ENCODE data around the gene HTR3C.

- TF ChIP-seq ZNF140 (tag by site-specific recombination; IDR thresholded peaks at IDR 0.05) (no peak), KLF1 (tag by site-specific recombination; IDR thresholded peaks at IDR 0.05) (no peak), CTCF (tag by site-specific recombination; IDR thresholded peaks at IDR 0.05) (peak; percentile 45), IKZF3 (tag by site-specific recombination; IDR thresholded peaks at IDR 0.05) (no peak), ZNF48 (tag by site-specific recombination; IDR thresholded peaks at IDR 0.05) (no peak)
Observed at GRCh38 chr3:184040010-184040409, 12.8 kb upstream of the HTR3C start.

All from HEK293 (cell line).